ENCODE data around the gene MLLT3. TPM values are rescaled to one million over a fixed set of nuclear protein-coding genes. Genes with fewer than 3 reads are reported as not detected.

The MLLT3 gene
- total RNA-seq, 1 donor, result 61.1 TPM

DNA sequence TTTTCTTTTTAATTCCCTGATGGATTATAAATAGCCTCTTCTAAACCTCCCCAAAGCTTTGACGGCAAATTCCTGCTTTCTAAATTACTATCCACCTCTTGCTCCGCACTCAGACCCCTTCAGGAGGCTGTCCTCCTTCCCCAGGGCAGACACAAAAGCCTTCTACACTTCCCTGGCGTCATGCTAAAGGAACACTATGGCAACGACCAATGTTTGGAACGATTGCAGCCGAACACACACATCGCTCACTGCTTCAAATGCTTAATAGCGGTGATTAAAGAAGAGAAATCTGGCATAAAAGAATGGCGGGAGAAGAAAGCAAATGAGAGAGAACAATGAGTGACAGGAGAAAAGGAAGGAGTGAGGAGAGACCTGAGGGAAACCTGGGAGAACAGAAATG, 297.3 kb downstream of the MLLT3 start:
- Histone ChIP-seq H3K4me3 (ENCODE audit: low read length) (no peak overlapping the region), H3K4me1 (ENCODE audit: insufficient read depth, low read length) (peaks cover 20% of the 10 kb centered on the region), H3K9me3 (ENCODE audit: low read depth, low read length) (no peaks in the 10 kb centered on the region), H3K27me3 (ENCODE audit: insufficient read depth, low read length) (no peaks in the 10 kb centered on the region)

DNA sequence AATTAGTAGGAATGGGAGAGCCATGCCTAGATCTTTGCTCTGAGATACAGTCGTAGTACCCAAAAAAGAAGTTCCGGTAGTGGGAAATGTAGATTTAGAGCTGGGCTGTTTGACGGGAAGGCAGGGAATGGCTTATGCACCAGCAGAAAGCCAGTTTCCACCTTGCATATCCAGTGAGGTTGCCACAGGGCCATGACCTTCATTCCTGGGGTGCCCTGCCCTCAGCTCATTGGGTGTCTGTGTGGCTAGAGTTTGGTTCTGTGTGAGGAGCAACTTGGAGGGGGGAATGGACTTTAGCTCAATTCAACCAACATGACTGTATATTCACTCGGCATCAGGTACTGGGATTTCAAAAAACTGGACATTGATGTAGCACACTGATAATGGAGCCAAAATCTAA, 300.1 kb downstream of the MLLT3 start:
- H3K9me3 ChIP-seq (ENCODE audit: low read depth, low read length), result no peaks in the 10 kb centered on the region
- H3K27me3 ChIP-seq (ENCODE audit: insufficient read depth, low read length), result no peaks in the 10 kb centered on the region
- H3K4me1 ChIP-seq (ENCODE audit: insufficient read depth, low read length), result peaks cover 20% of the 10 kb centered on the region
- H3K4me3 ChIP-seq (ENCODE audit: low read length), result no peak overlapping the region

DNA sequence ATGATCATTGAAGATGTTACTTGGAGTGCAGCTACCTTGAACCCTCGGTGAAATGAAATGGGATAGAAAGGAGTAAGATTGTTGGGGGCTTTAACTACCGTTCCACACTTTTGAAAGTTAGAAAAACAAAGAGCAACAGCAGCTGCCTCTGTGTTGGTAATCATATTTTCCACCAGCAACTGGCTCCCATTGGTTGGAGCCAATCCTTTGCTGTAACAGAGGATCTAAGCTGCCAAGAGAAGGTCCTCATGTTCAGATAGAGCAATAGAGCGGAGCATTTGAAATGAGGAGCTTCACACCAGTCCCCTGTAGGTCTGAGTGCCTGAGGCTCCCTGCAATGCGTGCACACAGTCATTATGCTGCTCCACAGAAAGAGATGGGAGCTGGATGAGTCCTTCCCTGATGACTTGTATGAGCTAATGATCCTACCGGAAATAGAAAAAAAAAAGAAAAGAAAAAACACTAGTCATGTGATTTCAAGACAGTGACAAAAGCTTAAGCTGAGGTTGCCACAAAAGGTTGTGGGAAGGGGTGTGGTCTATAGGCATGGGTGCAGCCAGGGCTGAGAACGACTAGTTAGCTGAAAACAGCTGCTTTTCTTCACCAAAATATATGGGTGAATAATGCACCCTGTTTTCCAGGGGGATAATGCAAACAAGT, 300.7 kb downstream of the MLLT3 start:
- no peak overlapping the region for H3K4me3 ChIP-seq (ENCODE audit: low read length)
- H3K4me1 ChIP-seq (ENCODE audit: insufficient read depth, low read length), result peaks cover 20% of the 10 kb centered on the region

DNA sequence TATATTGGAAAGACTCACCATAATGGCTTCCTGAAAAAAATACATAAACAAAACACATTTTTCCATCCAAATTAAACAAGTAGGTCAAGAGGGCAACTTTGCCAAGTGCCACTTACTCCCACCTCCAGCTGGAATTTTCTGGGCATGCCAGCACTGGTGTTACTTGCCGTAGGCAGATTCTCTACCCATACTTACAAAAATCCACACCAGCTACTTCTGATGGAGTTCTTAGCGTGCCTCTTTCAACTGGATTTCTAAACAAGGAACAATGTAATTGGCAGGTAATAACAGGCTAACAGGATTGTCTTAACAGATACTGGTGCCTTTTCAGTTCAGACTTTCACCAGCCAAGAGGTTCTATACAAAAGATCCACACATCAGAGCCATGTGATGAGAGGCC, 301.4 kb downstream of the MLLT3 start:
- Histone ChIP-seq H3K9me3 (ENCODE audit: low read depth, low read length) (no peaks in the 10 kb centered on the region), H3K4me1 (ENCODE audit: insufficient read depth, low read length) (peaks cover 20% of the 10 kb centered on the region), H3K27me3 (ENCODE audit: insufficient read depth, low read length) (no peaks in the 10 kb centered on the region), H3K4me3 (ENCODE audit: low read length) (no peak overlapping the region)

More for the DNA sequence above, 300.7 kb downstream of the MLLT3 start:
- Histone ChIP-seq H3K27me3 (ENCODE audit: insufficient read depth, low read length) (no peaks in the 10 kb centered on the region), H3K9me3 (ENCODE audit: low read depth, low read length) (no peaks in the 10 kb centered on the region)

- Histone ChIP-seq H3K9me3 (ENCODE audit: low read depth, low read length) (no peaks in the 10 kb centered on the region), H3K4me1 (ENCODE audit: insufficient read depth, low read length) (peaks cover 27% of the 10 kb centered on the region), H3K27me3 (ENCODE audit: insufficient read depth, low read length) (no peaks in the 10 kb centered on the region), H3K4me3 (ENCODE audit: low read length) (no peak overlapping the region)
These were observed 302.5 kb downstream of the MLLT3 start for GRCh38 chr9:20319641-20320337.

DNA sequence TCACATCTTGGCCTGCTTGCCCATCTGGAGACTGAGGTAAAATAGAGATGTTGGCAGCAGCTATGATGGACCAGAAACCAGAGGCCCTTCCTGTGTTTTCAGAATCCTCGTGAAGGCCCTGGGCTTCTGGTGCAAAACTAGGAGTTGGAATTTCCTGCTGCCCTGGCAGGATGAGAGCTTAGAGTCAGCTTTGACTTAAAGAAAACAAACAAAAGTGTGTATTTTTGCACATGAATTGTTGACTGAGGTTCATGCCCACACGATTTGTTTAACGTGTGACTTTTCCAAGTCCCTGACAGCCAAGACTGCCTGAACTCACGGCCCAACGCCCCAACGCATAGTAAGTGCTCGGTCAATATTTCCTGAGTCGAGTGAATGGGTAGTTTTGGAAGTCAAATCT, 303.1 kb downstream of the MLLT3 start:
- Histone ChIP-seq H3K9me3 (ENCODE audit: low read depth, low read length) (no peaks in the 10 kb centered on the region), H3K4me3 (ENCODE audit: low read length) (no peak overlapping the region), H3K27me3 (ENCODE audit: insufficient read depth, low read length) (no peaks in the 10 kb centered on the region), H3K4me1 (ENCODE audit: insufficient read depth, low read length) (peaks cover 31% of the 10 kb centered on the region)

DNA sequence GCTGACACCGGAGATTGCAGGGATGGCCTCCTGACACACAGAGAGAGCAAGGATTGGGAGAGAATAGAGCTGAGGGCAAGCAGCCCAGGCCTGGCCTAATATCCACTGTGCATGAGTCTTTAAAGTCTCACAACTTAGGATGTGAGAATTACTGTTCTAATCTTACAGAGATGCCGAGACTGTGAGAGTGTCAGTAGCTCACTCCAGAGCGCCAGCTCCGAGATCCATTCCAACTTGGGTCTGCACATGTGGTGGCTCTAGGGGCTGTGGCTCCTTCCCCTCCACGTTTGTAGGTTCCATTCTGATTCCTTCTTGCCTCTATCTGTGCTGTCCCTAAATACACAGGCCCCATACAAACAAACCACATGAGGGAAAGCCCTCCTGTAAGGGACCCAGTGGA, 304.6 kb downstream of the MLLT3 start:
- Histone ChIP-seq H3K27me3 (ENCODE audit: insufficient read depth, low read length) (no peaks in the 10 kb centered on the region), H3K4me3 (ENCODE audit: low read length) (no peak overlapping the region), H3K4me1 (ENCODE audit: insufficient read depth, low read length) (peaks cover 30% of the 10 kb centered on the region), H3K9me3 (ENCODE audit: low read depth, low read length) (no peaks in the 10 kb centered on the region)

- no peaks in the 10 kb centered on the region for H3K9me3 ChIP-seq (ENCODE audit: low read depth, low read length)
- no peaks in the 10 kb centered on the region for H3K27me3 ChIP-seq (ENCODE audit: insufficient read depth, low read length)
- H3K4me1 ChIP-seq (ENCODE audit: insufficient read depth, low read length), result peaks cover 17% of the 10 kb centered on the region
- no peak overlapping the region for H3K4me3 ChIP-seq (ENCODE audit: low read length)
These were observed 305.9 kb downstream of the MLLT3 start for GRCh38 chr9:20316372-20316771.

- no peak overlapping the region for H3K4me3 ChIP-seq (ENCODE audit: low read length)
- H3K27me3 ChIP-seq (ENCODE audit: insufficient read depth, low read length), result no peaks in the 10 kb centered on the region
- no peaks in the 10 kb centered on the region for H3K9me3 ChIP-seq (ENCODE audit: low read depth, low read length)
- H3K4me1 ChIP-seq (ENCODE audit: insufficient read depth, low read length), result peaks cover 10% of the 10 kb centered on the region
These were observed 306.6 kb downstream of the MLLT3 start for GRCh38 chr9:20315677-20316076.

- H3K4me1 ChIP-seq (ENCODE audit: insufficient read depth, low read length), result peaks cover 10% of the 10 kb centered on the region
- no peaks in the 10 kb centered on the region for H3K27me3 ChIP-seq (ENCODE audit: insufficient read depth, low read length)
- H3K9me3 ChIP-seq (ENCODE audit: low read depth, low read length), result no peaks in the 10 kb centered on the region
- H3K4me3 ChIP-seq (ENCODE audit: low read length), result no peak overlapping the region
These were observed 307.3 kb downstream of the MLLT3 start for GRCh38 chr9:20314981-20315380.

DNA sequence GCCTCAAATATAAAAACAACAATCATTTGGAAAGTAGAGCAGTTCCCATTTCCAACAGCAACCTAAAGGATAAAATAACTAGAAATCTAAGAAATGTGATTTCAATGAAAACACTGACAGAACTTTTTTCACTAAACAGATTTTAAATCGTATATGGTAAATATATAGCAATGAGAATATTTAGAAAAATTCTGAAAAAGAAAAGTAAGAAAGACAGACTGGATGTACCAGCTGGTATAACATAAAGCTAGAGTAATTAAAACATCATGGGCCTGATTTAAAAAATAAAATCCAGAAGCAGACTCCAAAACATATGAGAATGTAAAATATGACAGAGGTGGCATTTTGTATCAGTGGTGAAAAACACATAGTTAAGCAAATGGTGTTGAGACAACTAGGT, 308.9 kb downstream of the MLLT3 start:
- no peaks in the 10 kb centered on the region for H3K27me3 ChIP-seq (ENCODE audit: insufficient read depth, low read length)
- H3K9me3 ChIP-seq (ENCODE audit: low read depth, low read length), result no peaks in the 10 kb centered on the region
- H3K4me1 ChIP-seq (ENCODE audit: insufficient read depth, low read length), result peaks cover 10% of the 10 kb centered on the region
- no peak overlapping the region for H3K4me3 ChIP-seq (ENCODE audit: low read length)

- Histone ChIP-seq H3K27me3 (ENCODE audit: insufficient read depth, low read length) (no peaks in the 10 kb centered on the region), H3K4me3 (ENCODE audit: low read length) (no peak overlapping the region), H3K4me1 (ENCODE audit: insufficient read depth, low read length) (peaks cover 10% of the 10 kb centered on the region), H3K9me3 (ENCODE audit: low read depth, low read length) (no peaks in the 10 kb centered on the region)
These were observed 309.6 kb downstream of the MLLT3 start for GRCh38 chr9:20312732-20313131.

- H3K4me1 ChIP-seq (ENCODE audit: insufficient read depth, low read length), result peaks cover 4% of the 10 kb centered on the region
- no peaks in the 10 kb centered on the region for H3K27me3 ChIP-seq (ENCODE audit: insufficient read depth, low read length)
- H3K9me3 ChIP-seq (ENCODE audit: low read depth, low read length), result no peaks in the 10 kb centered on the region
- no peak overlapping the region for H3K4me3 ChIP-seq (ENCODE audit: low read length)
These were observed 312.3 kb downstream of the MLLT3 start for GRCh38 chr9:20310024-20310423.

- Histone ChIP-seq H3K4me1 (ENCODE audit: insufficient read depth, low read length) (no peaks in the 10 kb centered on the region), H3K9me3 (ENCODE audit: low read depth, low read length) (no peaks in the 10 kb centered on the region), H3K4me3 (ENCODE audit: low read length) (no peak overlapping the region), H3K27me3 (ENCODE audit: insufficient read depth, low read length) (no peaks in the 10 kb centered on the region)
These were observed 313.2 kb downstream of the MLLT3 start for GRCh38 chr9:20309124-20309523.

DNA sequence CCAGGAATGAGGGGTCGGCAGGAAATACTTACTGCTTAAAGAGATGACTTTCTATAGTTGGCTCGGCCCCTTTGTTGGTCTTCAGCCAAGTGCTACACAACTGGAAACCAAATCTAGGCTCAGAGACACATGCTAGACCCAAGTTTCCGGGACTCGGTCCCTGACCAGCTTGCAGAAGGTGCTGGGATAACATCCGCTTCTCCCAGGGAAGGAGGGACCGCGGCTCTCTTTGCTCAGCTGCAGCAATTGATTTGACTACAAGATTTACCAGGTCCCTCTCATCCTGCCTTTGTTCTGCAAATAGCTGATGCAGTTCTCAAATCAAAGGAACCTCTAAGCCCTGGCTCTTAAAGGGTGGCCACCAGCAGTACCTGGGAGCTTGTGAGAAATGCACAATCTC, 314.7 kb downstream of the MLLT3 start:
- H3K9me3 ChIP-seq (ENCODE audit: low read depth, low read length), result no peaks in the 10 kb centered on the region
- no peaks in the 10 kb centered on the region for H3K4me1 ChIP-seq (ENCODE audit: insufficient read depth, low read length)
- no peak overlapping the region for H3K4me3 ChIP-seq (ENCODE audit: low read length)

DNA sequence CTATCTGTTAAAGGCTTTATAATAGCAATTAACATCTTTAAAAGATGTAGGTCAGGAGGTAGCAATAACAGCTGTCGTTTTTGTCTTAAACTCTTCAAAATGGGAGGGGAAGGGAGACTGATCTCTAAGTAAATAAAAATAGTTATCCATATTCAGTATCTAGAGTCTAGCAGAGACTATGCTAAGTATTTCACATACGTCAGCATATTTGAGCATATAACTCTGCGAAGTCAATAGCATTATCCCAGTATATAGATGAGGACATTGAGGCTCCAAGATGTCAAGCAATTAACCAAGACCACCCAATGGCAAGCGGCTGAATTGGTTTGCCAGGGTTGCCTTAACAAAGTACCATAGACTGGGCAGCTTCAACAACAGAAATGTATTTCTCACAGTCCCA, 316.8 kb downstream of the MLLT3 start:
- no peaks in the 10 kb centered on the region for H3K9me3 ChIP-seq (ENCODE audit: low read depth, low read length)
- H3K4me3 ChIP-seq (ENCODE audit: low read length), result no peak overlapping the region
- no peaks in the 10 kb centered on the region for H3K4me1 ChIP-seq (ENCODE audit: insufficient read depth, low read length)

More for the DNA sequence above, 314.7 kb downstream of the MLLT3 start:
- no peaks in the 10 kb centered on the region for H3K27me3 ChIP-seq (ENCODE audit: insufficient read depth, low read length)

More for the DNA sequence above, 316.8 kb downstream of the MLLT3 start:
- H3K27me3 ChIP-seq (ENCODE audit: insufficient read depth, low read length), result no peaks in the 10 kb centered on the region

Data from mononuclear cell (primary cell).